GM12878 (cell line): ENCODE results near the gene SLC26A8. TPM values are rescaled to one million over a fixed set of nuclear protein-coding genes. Genes with fewer than 3 reads are reported as not detected.

ENCODE experiments used
- ATAC-seq: fragments of 200-7000 bp; cut with Tn5 transposase; 3 replicates; pipeline ENCODE4 v1.9.1; 2020; ENCODE audit warnings: mild to moderate bottlenecking, moderate library complexity
- BruUV-seq: library from RNA; stranded (reverse); fragments of 400-500 nt; replicated peaks from 2 replicates; lab custom pipeline; 2021; lab: Mats Ljungman, UMichigan
- CTCF ChIA-PET: fragments of 300-600 bp; sonication (Branson Sonifier 250); formaldehyde crosslinking; extraction: SDS; loops from one replicate; lab custom pipeline; 2021; ENCODE audit warnings: inconsistent platforms; lab: Yijun Ruan, JAX
- POLR2A ChIA-PET: fragments of 350-600 bp; formaldehyde crosslinking; extraction: SDS; loops from one replicate; lab custom pipeline; 2021; ENCODE audit warnings: inconsistent platforms; lab: Charles Lee
- RAD21 ChIA-PET: fragments of 300-600 bp; sonication (Branson Sonifier 250); formaldehyde crosslinking; loops from one replicate; lab custom pipeline; 2023; ENCODE audit warnings: antibody characterized with exemption; ENCODE audit not compliant: unreplicated experiment; lab: Charles Lee
- SMC1A ChIA-PET: fragments of 300-600 bp; sonication (Branson Sonifier 250); formaldehyde crosslinking; loops from one replicate; lab custom pipeline; 2023; ENCODE audit not compliant: unreplicated experiment, uncharacterized antibody; lab: Charles Lee
- DNase-seq: peaks from one replicate; pipeline ENCODE4 v3.0.0-alpha.2; 2011; ENCODE audit warnings: low read depth, low spot score
- FAIRE-seq: peaks from 3 replicates; lab custom pipeline; 2011; peaks lifted over from hg19 to GRCh38; lab: Jason Lieb, UNC
- H2AFZ ChIP-seq: 2 replicates; pipeline ENCODE4 v1.6.0; 2011; ENCODE audit warnings: low read depth, low read length, control low read depth; ENCODE audit not compliant: control insufficient read depth
- H3K27ac ChIP-seq: 2 replicates; pipeline ENCODE4 v1.5.1; 2011; ENCODE audit warnings: control low read depth; ENCODE audit not compliant: control insufficient read depth, insufficient read depth
- H3K27me3 ChIP-seq, 2 experiments: replicated peaks in 1 of 2; 2 replicates each; pipeline versions ENCODE4 v1.6.0 to v1.6.1; 2011; ENCODE audit warnings: low read length in 1 of 2; ENCODE audit not compliant: control insufficient read depth in 2 of 2, insufficient read depth in 2 of 2
- H3K36me3 ChIP-seq, 2 experiments: 2 replicates each; pipeline ENCODE4 v1.5.1; 2011; ENCODE audit warnings: low read length in 1 of 2; ENCODE audit not compliant: control insufficient read depth in 2 of 2, insufficient read depth in 2 of 2
- H3K4me1 ChIP-seq: 2 replicates; pipeline ENCODE4 v1.6.1; 2011; ENCODE audit warnings: mild to moderate bottlenecking, low read length, moderate library complexity, mixed read lengths; ENCODE audit not compliant: control insufficient read depth, insufficient read depth
- H3K4me2 ChIP-seq: 2 replicates; pipeline ENCODE4 v1.6.0; 2011; ENCODE audit warnings: control low read depth; ENCODE audit not compliant: control insufficient read depth, insufficient read depth
- H3K4me3 ChIP-seq: fragments of 200-600 bp; sonication (generic); 2 replicates; pipeline ENCODE4 v1.5.1; 2016
- H3K79me2 ChIP-seq: 2 replicates; pipeline ENCODE4 v1.6.0; 2011; ENCODE audit warnings: low read length; ENCODE audit not compliant: control insufficient read depth, insufficient read depth
- H3K9ac ChIP-seq: 2 replicates; pipeline ENCODE4 v1.8.0; 2011; ENCODE audit warnings: low read length, control low read depth, mixed read lengths; ENCODE audit not compliant: control insufficient read depth, insufficient read depth
- H3K9me3 ChIP-seq: replicated peaks from 3 replicates; pipeline ENCODE4 v1.5.1; 2011; ENCODE audit warnings: mild to moderate bottlenecking, low read length; ENCODE audit not compliant: control insufficient read depth, insufficient read depth
- H4K20me1 ChIP-seq: 2 replicates; pipeline ENCODE4 v1.6.0; 2011; ENCODE audit not compliant: control insufficient read depth, insufficient read depth
- FOXM1 ChIP-seq: IDR thresholded peaks from 2 replicates; pipeline ENCODE4 v1.6.1; 2012; ENCODE audit warnings: low read depth, mild to moderate bottlenecking, inconsistent platforms, low read length, moderate library complexity
- IKZF1 ChIP-seq: fragments of 450-650 bp; conservative IDR thresholded peaks from 2 replicates; pipeline ENCODE4 v1.6.1; 2017; ENCODE audit warnings: antibody characterized with exemption, mild to moderate bottlenecking
- MAX ChIP-seq: IDR thresholded peaks from 2 replicates; pipeline ENCODE4 v1.6.1; 2012; ENCODE audit warnings: low read depth, low read length, improper control_type of control experiment
- MTA3 ChIP-seq: IDR thresholded peaks from 2 replicates; pipeline ENCODE4 v1.6.1; 2012; ENCODE audit warnings: low read length, inconsistent platforms, borderline replicate concordance
- MXI1 ChIP-seq: fragments of 150-350 bp; IDR thresholded peaks from 2 replicates; pipeline ENCODE4 v1.6.1; 2011; ENCODE audit warnings: low read depth, mild to moderate bottlenecking, inconsistent platforms, low read length, improper control_type of control experiment
- PAX8 ChIP-seq: fragments of 450-650 bp; IDR thresholded peaks from 2 replicates; pipeline ENCODE4 v1.6.1; 2017; ENCODE audit warnings: mild to moderate bottlenecking, moderate library complexity
- POLR2A ChIP-seq: IDR thresholded peaks from 2 replicates; pipeline ENCODE4 v1.6.1; 2011; ENCODE audit warnings: low read depth, mild to moderate bottlenecking, low read length
- TCF3 ChIP-seq: IDR thresholded peaks from 2 replicates; pipeline ENCODE4 v1.6.1; 2012; ENCODE audit warnings: low read depth, mild to moderate bottlenecking, low read length, borderline replicate concordance; ENCODE audit not compliant: insufficient read depth
- WGBS: methylation state at CpG from one replicate; pipeline ENCODE4 v1.1.6; 2016; ENCODE audit warnings: low lambda C conversion rate; ENCODE audit not compliant: insufficient replicate concordance, insufficient coverage; ENCODE audit errors: missing lambda C conversion rate; 5-methylcytosine and 5-hydroxymethylcytosine counted together
- in situ Hi-C: fragments of 300-500 bp; cut with MboI; formaldehyde crosslinking; loops from 9 replicates; pipeline ENCODE4 v1.14.3; 2018; ENCODE audit warnings: mixed read lengths
- intact Hi-C: fragments of 100-400 bp; cut with micrococcal nuclease; formaldehyde crosslinking; loops from one replicate; pipeline ENCODE4 v1.14.2; 2022; ENCODE audit not compliant: unreplicated experiment
- polyA plus RNA-seq, 11 experiments: library from polyadenylated mRNA; depleted of rRNA in 4 of 11; unstranded in 6 of 11; stranded (reverse) in 5 of 11; fragments of >200 nt; fragmentation: Nextera tagmentation in 4 of 11; fragmentation: Illumina TruSeq in 1 of 11; extraction: Ambion mirVana in 4 of 11; extraction: Trizol in 1 of 11; gene quantifications; 1 replicate in 1 of 11; 2 replicates in 10 of 11; pipeline versions ENCODE4 v1.2.1 to v1.2.3, GENCODE V29; 2011 to 2016; ENCODE audit warnings: inconsistent platforms in 2 of 11, missing spikeins in 2 of 11, low read depth in 1 of 11
- total RNA-seq, 4 experiments: library from RNA; depleted of rRNA in 3 of 4; stranded (reverse); fragments of >200 nt in 3 of 4; fragmentation: Illumina TruSeq in 1 of 4; extraction: Trizol in 1 of 4; gene quantifications; 2 replicates each; pipeline versions ENCODE4 v1.2.1 to v1.2.3, GENCODE V29; 2013 to 2021
- TF ChIP-seq, protein P1 (sequence below): fragments of 150-350 bp; IDR thresholded peaks from 2 replicates; pipeline ENCODE4 v1.6.1; 2016; ENCODE audit warnings: low read depth, low read length
- TF ChIP-seq, protein P2 (sequence below): fragments of 450-650 bp; IDR thresholded peaks from 2 replicates; pipeline ENCODE4 v1.6.1; 2017; ENCODE audit warnings: mild to moderate bottlenecking
- TF ChIP-seq, protein P3 (sequence below): IDR thresholded peaks from 2 replicates; pipeline ENCODE4 v1.6.1; 2011; ENCODE audit warnings: low read depth, mild to moderate bottlenecking, low read length, moderate library complexity, borderline replicate concordance; ENCODE audit errors: extremely low read depth

SLC26A8 gene
- total and polyA plus RNA-seq, 10 of the 15 experiments (the other 5 are each of a cell fraction or from before 2014, with no cell fraction given) = 0.09 to 0.95 (median 0.27) TPM; not detected in 2

DNA sequence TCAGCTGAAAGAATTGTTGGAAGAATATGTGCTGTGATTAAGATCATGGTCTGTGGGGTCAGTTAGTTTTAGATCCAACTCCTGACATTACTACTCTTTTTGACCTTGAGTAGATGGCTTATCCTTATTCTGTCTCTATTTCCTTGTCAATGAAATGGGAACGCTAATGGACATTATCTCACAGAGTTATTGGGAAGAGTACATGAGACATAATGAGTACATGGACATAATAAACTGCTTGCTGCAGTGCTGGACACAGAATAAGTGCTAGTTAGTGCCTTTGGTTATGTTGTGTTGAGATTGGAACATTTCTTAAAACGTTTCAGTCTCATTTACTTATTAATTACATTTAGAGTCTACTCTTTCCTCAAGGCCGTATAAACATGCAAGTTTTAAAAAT, 45.8 kb upstream of the SLC26A8 start (continued):
- TF ChIP-seq, protein P1, sequence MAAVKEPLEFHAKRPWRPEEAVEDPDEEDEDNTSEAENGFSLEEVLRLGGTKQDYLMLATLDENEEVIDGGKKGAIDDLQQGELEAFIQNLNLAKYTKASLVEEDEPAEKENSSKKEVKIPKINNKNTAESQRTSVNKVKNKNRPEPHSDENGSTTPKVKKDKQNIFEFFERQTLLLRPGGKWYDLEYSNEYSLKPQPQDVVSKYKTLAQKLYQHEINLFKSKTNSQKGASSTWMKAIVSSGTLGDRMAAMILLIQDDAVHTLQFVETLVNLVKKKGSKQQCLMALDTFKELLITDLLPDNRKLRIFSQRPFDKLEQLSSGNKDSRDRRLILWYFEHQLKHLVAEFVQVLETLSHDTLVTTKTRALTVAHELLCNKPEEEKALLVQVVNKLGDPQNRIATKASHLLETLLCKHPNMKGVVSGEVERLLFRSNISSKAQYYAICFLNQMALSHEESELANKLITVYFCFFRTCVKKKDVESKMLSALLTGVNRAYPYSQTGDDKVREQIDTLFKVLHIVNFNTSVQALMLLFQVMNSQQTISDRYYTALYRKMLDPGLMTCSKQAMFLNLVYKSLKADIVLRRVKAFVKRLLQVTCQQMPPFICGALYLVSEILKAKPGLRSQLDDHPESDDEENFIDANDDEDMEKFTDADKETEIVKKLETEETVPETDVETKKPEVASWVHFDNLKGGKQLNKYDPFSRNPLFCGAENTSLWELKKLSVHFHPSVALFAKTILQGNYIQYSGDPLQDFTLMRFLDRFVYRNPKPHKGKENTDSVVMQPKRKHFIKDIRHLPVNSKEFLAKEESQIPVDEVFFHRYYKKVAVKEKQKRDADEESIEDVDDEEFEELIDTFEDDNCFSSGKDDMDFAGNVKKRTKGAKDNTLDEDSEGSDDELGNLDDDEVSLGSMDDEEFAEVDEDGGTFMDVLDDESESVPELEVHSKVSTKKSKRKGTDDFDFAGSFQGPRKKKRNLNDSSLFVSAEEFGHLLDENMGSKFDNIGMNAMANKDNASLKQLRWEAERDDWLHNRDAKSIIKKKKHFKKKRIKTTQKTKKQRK = no peak
- TF ChIP-seq, protein P2, sequence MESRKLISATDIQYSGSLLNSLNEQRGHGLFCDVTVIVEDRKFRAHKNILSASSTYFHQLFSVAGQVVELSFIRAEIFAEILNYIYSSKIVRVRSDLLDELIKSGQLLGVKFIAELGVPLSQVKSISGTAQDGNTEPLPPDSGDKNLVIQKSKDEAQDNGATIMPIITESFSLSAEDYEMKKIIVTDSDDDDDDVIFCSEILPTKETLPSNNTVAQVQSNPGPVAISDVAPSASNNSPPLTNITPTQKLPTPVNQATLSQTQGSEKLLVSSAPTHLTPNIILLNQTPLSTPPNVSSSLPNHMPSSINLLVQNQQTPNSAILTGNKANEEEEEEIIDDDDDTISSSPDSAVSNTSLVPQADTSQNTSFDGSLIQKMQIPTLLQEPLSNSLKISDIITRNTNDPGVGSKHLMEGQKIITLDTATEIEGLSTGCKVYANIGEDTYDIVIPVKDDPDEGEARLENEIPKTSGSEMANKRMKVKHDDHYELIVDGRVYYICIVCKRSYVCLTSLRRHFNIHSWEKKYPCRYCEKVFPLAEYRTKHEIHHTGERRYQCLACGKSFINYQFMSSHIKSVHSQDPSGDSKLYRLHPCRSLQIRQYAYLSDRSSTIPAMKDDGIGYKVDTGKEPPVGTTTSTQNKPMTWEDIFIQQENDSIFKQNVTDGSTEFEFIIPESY = no peak
- TF ChIP-seq POLR2A = no peak

- H3K27me3 ChIP-seq = no peaks in the 10 kb centered on the region
- intact Hi-C loops (no loop called here), in situ Hi-C loops (no loop called here)
- BruUV-seq = no TSS peak
- no peak for FAIRE-seq
- no peak overlapping the region for H2AFZ ChIP-seq
- peaks cover 2% of the 10 kb centered on the region; the same call in 1 of the 2 replicates for H3K4me1 ChIP-seq
- no peaks in the 10 kb centered on the region for H4K20me1 ChIP-seq
- peaks cover 13% of the 10 kb centered on the region for H3K79me2 ChIP-seq
- ChIA-PET RAD21 (interaction anchor here (0.9 to 1.2 kb wide), 2 partner anchors 25 to 41 kb away, joined by 3 to 4 read pairs; no protein-coding TSS in a partner anchor), SMC1A (interaction anchor here (0.8 to 2.8 kb wide), 7 partner anchors 8 to 42 kb away, joined by 3 to 15 read pairs (median 3); partner anchors contain the start of gene MAPK14), CTCF (interaction anchor here (0.5 to 1.2 kb wide), 5 partner anchors 15 to 289 kb away, joined by 3 to 4 read pairs (median 4); partner anchors contain the start of gene MAPK14), POLR2A (no interaction called here)
- TF ChIP-seq TCF3 (no peak), FOXM1 (no peak), POLR2A (no peak), MXI1 (no peak), MTA3 (no peak), IKZF1 (no peak), MAX (no peak), PAX8 (no peak)
- TF ChIP-seq, protein P2 = no peak
- TF ChIP-seq, protein P3, sequence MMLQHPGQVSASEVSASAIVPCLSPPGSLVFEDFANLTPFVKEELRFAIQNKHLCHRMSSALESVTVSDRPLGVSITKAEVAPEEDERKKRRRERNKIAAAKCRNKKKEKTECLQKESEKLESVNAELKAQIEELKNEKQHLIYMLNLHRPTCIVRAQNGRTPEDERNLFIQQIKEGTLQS = no peak
- no peak for ATAC-seq
- WGBS = 100% methylated on average over 1 of the region's 1 CpG
- peaks cover 0 to 2% of the 10 kb centered on the region in 2 experiments; a peak in 1 of 4 replicates for H3K36me3 ChIP-seq
- no peak overlapping the region for H3K4me2 ChIP-seq
- H3K9ac ChIP-seq = no peak overlapping the region
- H3K4me3 ChIP-seq = no peak overlapping the region
- H3K27ac ChIP-seq = no peak overlapping the region
- DNase-seq = no peak
- no peaks in the 10 kb centered on the region for H3K9me3 ChIP-seq
Observed at GRCh38 chr6:36069573-36069972, 45.1 kb upstream of the SLC26A8 start.
